Gastrocnemius medialis (tissue), 4 donors: ENCODE results near the gene GOLGA8T. TPM values are rescaled to one million over a fixed set of nuclear protein-coding genes. Genes with fewer than 3 reads are reported as not detected.
"Not testable (repeated sequence)": the region's sequence is repeated elsewhere in the genome, so short reads cannot be mapped to it uniquely, and the experiment has no call there.

Experiments used
- ATAC-seq, 2 donors: fragments of 150-250 bp; one replicate each; pipeline ENCODE4 v1.9.1; 2016
- DNase-seq, 2 donors: peaks; one replicate each; pipeline ENCODE4 v3.0.0-alpha.2; 2019
- H3K27ac ChIP-seq, 4 donors: fragments of 200-600 bp; sonication (generic); 1 replicate in 1 of 4; 2 replicates in 3 of 4; pipeline ENCODE4 v1.5.1; 2016 to 2018; ENCODE audit warnings: mild to moderate bottlenecking in 2 of 4, moderate library complexity in 1 of 4
- H3K27me3 ChIP-seq, 3 donors: fragments of 200-600 bp; sonication (generic) in 2 of 3; 1 replicate in 1 of 3; 2 replicates in 2 of 3; pipeline versions ENCODE4 v1.5.1 to v1.6.0; 2016 to 2019; ENCODE audit warnings: mild to moderate bottlenecking in 1 of 3, moderate library complexity in 1 of 3
- H3K36me3 ChIP-seq, 2 donors: fragments of 200-600 bp; sonication (generic) in 1 of 2; one replicate each; pipeline ENCODE4 v1.5.1; 2017 to 2018
- H3K4me1 ChIP-seq, 2 donors: fragments of 200-600 bp; sonication (generic) in 1 of 2; one replicate each; pipeline ENCODE4 v1.5.1; 2016 to 2017; ENCODE audit warnings: mild to moderate bottlenecking in 2 of 2
- H3K4me3 ChIP-seq, 4 donors: fragments of 200-600 bp; sonication (generic) in 3 of 4; 1 replicate in 1 of 4; 2 replicates in 3 of 4; pipeline ENCODE4 v1.5.1; 2016 to 2019; ENCODE audit warnings: mild to moderate bottlenecking in 2 of 4
- H3K9me3 ChIP-seq, 3 donors: fragments of 200-600 bp; sonication (generic) in 2 of 3; 1 replicate in 1 of 3; 2 replicates in 2 of 3; pipeline ENCODE4 v1.5.1; 2016 to 2019
- in situ Hi-C, 4 donors: fragments of 200-750 bp; cut with MboI; loops; one replicate each; pipeline versions ENCODE4 v1.15.0 to v1.8.0; 2017; ENCODE audit warnings: low sequenced_read_pairs in 4 of 4
- intact Hi-C: fragments of 100-400 bp; cut with DNase I; formaldehyde crosslinking; loops from one replicate; pipeline ENCODE4 v1.15.1; 2023; ENCODE audit warnings: low total_unique reads
- total RNA-seq, 4 donors: library from RNA; depleted of rRNA; stranded (reverse); fragments of >200 nt; gene quantifications; one replicate each; pipeline versions ENCODE4 v1.1.0 to v1.2.3, GENCODE V29; 2016
- TF ChIP-seq, protein P1 (sequence below), 5 experiments: fragments of 450-650 bp in 3 of 5; fragments of 200-600 bp in 2 of 5; sonication (generic) in 2 of 5; IDR thresholded peaks in 4 of 5; conservative IDR thresholded peaks in 1 of 5; 1 replicate in 4 of 5; 2 replicates in 1 of 5; pipeline ENCODE4 v1.5.1; 2016 to 2019; ENCODE audit warnings: antibody characterized with exemption in 5 of 5, mild to moderate bottlenecking in 3 of 5, moderate library complexity in 3 of 5

Gene GOLGA8T
- total RNA-seq, 4 donors from 2014 or later = not detected

DNA sequence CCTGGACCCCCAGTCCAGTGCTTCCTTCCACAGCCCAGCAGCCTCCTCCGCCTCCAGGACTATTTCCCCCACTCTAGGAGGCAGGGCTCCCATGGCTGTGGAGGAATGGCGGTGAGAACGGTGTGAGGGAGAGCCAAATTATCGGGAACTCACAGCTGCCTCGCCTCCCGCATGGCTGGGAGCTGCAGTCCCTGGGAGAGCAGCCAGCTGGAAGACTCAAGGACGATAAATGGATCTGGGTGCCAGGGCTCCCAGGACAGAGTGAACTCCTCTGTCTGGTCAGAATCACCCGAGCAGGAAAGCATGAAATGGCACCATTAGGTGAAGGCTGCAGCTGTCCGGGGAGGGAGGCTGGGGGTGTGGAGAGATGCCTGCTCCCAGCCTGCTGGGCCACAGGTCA lies 32.6 kb downstream of the GOLGA8T start:
- H3K36me3 ChIP-seq, H3K27ac ChIP-seq, H3K9me3 ChIP-seq, H3K27me3 ChIP-seq, in situ Hi-C loops, H3K4me1 ChIP-seq, DNase-seq, H3K4me3 ChIP-seq, intact Hi-C loops: not testable (repeated sequence)
- peak in 1 of 2 donors; percentile 72 for ATAC-seq

DNA sequence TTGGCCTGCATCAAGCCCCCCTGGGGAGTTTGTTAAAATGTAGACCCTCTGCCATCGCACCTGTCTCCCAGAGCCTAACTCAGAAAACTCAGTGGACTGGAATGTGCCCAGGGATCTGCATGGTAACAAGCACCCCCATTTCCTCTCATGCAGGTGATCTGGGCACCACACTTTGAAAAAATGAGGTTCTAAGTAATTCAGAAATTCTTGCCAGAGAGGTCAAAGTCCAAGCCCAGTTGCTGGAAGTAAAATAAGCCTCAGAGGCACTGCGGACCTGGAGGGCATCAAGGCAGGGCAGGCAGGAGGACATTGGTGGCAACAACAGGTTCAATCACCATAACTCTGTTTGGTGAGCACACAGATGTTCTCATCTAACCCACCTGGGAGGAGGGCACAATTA lies 33.0 kb downstream of the GOLGA8T start:
- DNase-seq, H3K27me3 ChIP-seq, H3K27ac ChIP-seq, H3K9me3 ChIP-seq, intact Hi-C loops, H3K4me1 ChIP-seq, in situ Hi-C loops, H3K36me3 ChIP-seq, H3K4me3 ChIP-seq, ATAC-seq: not testable (repeated sequence)

DNA sequence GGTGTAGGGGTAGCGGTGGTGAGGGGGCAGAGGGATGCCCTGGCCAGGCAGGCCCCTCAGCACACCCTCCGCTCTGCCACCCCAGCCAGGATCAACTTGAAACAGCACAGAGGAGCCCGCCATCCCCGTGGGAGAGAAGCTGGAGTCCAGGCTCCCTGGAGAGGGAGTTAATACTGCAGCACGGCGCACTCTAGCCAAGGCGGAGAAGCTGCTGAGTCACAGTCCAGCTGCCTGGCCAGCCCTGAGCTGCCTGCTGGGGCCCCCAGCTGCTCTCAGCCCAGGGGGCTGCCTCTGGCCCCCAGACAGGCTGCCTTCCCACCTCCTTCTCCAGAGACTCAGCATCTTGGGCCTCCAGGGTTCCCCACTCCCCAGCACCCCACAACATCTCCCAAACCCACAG lies 36.6 kb downstream of the GOLGA8T start:
- intact Hi-C loops, H3K4me1 ChIP-seq, H3K4me3 ChIP-seq, H3K27me3 ChIP-seq, H3K36me3 ChIP-seq, DNase-seq, ATAC-seq, H3K9me3 ChIP-seq, H3K27ac ChIP-seq, in situ Hi-C loops: not testable (repeated sequence)

DNA sequence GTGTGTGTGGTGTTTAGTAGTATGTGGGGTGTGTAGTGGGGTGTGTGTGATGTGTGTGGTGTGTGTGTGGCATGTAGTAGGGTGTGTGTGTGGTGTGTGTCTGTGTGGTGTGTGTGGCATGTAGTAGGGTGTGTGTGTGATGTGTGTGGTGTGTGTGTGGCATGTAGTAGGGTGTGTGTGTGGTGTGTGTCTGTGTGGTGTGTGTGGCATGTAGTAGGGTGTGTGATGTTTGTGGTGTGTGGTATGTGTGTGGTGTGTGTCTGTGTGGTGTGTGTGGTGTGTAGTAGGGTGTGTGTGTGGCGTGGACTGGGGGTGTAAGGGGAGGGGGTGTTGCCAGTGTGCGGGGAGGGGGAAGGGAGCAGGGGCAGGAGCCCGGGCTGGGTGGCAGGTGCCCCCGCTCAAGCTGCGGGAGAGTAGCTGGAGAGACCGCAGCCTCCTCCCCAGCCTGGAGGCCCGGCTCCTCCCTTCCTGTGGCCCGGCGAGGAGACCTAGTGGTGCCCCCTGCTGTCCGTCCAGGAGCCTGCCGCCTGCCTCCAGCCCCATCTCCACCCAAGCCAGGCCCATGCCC lies 38.3 kb downstream of the GOLGA8T start:
- ATAC-seq, H3K27me3 ChIP-seq, intact Hi-C loops, H3K4me3 ChIP-seq, H3K9me3 ChIP-seq, H3K4me1 ChIP-seq, in situ Hi-C loops, H3K27ac ChIP-seq, H3K36me3 ChIP-seq: not testable (repeated sequence)
- TF ChIP-seq, protein P1, sequence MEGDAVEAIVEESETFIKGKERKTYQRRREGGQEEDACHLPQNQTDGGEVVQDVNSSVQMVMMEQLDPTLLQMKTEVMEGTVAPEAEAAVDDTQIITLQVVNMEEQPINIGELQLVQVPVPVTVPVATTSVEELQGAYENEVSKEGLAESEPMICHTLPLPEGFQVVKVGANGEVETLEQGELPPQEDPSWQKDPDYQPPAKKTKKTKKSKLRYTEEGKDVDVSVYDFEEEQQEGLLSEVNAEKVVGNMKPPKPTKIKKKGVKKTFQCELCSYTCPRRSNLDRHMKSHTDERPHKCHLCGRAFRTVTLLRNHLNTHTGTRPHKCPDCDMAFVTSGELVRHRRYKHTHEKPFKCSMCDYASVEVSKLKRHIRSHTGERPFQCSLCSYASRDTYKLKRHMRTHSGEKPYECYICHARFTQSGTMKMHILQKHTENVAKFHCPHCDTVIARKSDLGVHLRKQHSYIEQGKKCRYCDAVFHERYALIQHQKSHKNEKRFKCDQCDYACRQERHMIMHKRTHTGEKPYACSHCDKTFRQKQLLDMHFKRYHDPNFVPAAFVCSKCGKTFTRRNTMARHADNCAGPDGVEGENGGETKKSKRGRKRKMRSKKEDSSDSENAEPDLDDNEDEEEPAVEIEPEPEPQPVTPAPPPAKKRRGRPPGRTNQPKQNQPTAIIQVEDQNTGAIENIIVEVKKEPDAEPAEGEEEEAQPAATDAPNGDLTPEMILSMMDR (IDR thresholded peaks at IDR 0.05 in 4 of 5, conservative IDR thresholded peaks at IDR 0.05 in 1 of 5) = peak in 1 of 5 experiments; percentile 16
- DNase-seq = peak in 1 of 2 donors; percentile 6

DNA sequence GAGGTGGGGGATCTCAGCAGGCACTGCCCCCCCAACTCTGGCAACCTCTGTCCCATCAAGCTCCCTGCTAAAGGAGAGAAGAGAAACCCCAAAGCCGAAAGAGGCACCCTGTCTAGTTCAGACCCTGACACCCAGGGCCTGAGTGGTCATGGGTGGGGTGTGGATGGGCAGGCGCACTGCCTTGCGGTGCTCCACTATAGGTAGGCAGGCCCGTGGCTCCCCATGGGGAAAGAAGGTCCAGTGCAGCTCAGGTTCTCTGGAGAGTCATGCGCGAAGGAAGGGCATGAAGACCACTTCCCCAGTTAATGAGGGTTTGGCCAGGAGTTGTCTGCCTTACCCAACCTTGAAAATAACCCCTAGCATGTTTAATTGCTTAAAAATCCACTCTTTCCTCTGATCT lies 40.4 kb downstream of the GOLGA8T start:
- in situ Hi-C loops, H3K27ac ChIP-seq, DNase-seq, ATAC-seq, H3K27me3 ChIP-seq, H3K4me3 ChIP-seq, H3K36me3 ChIP-seq, intact Hi-C loops, H3K9me3 ChIP-seq, H3K4me1 ChIP-seq: not testable (repeated sequence)

DNA sequence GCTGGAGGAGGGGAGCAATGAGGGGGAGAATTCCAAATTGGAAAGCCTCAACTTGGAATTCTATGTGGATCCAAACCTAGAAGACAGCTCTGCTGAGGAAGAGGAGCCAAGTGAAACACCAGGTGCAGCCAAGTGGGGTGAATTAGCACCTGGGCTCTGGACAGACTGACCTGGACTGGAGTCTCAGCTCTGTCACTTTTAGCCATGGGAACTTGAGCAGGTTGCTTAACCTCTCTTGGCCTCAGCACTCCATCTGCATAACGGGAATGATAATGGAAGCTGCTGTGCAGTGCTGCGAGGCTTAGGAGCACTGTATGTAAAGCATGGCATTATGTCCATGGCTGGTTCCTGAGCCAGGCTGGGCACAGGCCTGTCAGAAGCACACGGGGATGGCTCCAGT lies 41.8 kb downstream of the GOLGA8T start:
- ATAC-seq, H3K36me3 ChIP-seq, H3K4me1 ChIP-seq, intact Hi-C loops, H3K9me3 ChIP-seq, H3K4me3 ChIP-seq, H3K27ac ChIP-seq, H3K27me3 ChIP-seq, DNase-seq, in situ Hi-C loops: not testable (repeated sequence)

DNA sequence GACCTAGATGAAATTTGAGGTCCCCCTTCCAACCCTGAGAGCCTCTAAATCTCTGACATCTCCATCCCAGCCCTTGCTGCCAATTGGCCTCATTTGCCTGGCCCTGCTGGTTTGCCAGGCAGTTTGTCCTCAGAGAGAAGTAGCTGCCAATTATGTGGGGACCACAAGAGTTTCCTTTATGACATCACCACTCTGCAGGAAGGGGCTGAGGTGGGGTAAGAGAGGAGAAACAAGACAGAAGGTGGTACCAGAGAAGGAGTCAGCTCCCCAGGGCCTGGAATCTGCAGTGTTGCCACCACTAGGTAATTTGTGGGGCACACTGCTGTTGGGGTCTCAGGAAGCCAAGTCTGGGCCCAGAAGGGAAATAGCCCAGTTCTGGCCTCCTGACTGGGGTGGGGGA lies 45.0 kb downstream of the GOLGA8T start:
- H3K27me3 ChIP-seq, DNase-seq, ATAC-seq, intact Hi-C loops, H3K4me1 ChIP-seq, H3K27ac ChIP-seq, in situ Hi-C loops, H3K36me3 ChIP-seq, H3K9me3 ChIP-seq, H3K4me3 ChIP-seq: not testable (repeated sequence)

DNA sequence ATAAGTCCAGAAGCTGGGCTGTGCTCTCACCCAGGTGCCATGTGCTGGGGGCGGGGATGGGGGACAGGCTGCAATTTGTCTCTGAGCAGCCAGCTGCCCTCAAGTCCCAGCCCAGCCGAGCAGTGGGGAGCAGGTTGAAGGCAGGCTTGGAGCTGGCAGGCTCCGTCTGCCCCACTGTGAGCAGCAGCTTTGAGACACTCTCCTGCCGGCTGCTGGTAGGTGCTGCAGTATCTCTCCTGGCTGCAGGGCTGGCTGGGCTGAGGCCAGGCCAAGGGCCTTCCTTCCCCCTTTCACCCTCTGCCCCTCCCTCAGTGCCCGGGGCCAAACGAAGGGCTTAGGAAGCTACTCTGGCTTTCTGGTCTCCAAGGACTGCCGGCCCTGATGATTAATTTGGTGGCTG lies 50.6 kb downstream of the GOLGA8T start:
- ATAC-seq, DNase-seq, H3K4me1 ChIP-seq, H3K27me3 ChIP-seq, H3K4me3 ChIP-seq, H3K9me3 ChIP-seq, H3K36me3 ChIP-seq, in situ Hi-C loops, H3K27ac ChIP-seq, intact Hi-C loops: not testable (repeated sequence)

DNA sequence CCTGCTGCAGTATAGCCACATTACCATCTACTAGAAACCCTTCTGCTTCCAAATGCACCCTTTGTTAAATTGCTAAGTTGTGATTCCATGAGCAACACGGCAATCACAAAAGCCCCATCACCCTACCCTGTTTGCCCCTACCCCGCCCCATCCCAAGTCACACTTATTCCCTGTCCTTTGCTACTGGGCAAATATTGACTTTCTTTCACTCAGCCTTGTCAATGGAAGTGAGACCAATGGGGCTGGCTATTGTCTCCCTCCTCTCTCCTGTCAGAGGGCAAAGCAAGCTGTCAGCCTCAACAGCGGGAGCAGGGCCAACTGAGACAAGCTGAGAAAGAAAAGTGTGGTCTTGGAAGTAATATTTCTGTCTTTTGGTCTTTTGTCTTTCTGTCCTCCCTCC lies 52.6 kb downstream of the GOLGA8T start:
- H3K27ac ChIP-seq, intact Hi-C loops, H3K4me1 ChIP-seq, in situ Hi-C loops, ATAC-seq, DNase-seq, H3K4me3 ChIP-seq, H3K9me3 ChIP-seq, H3K36me3 ChIP-seq, H3K27me3 ChIP-seq: not testable (repeated sequence)

DNA sequence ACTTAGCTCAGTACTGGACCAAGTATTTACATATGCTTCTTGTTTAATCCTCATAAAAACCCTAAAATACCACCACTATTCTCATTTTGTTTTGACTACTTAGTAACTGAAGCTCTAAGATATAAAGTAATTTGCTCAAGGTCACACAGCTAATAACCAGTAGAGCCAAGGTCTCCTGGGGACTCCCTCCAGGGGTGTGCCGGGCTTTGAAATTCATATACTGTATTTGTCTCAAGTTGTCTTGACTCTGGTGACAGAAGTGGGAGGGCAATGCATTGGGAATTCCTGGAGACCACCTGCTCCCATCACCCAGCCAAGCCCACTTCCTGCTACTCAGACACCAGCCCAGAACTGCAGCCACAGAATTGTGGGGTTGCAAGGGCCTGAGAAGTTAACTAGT lies 54.9 kb downstream of the GOLGA8T start:
- H3K9me3 ChIP-seq, ATAC-seq, DNase-seq, H3K27me3 ChIP-seq, H3K4me3 ChIP-seq, intact Hi-C loops, H3K27ac ChIP-seq, H3K4me1 ChIP-seq, in situ Hi-C loops, H3K36me3 ChIP-seq: not testable (repeated sequence)

DNA sequence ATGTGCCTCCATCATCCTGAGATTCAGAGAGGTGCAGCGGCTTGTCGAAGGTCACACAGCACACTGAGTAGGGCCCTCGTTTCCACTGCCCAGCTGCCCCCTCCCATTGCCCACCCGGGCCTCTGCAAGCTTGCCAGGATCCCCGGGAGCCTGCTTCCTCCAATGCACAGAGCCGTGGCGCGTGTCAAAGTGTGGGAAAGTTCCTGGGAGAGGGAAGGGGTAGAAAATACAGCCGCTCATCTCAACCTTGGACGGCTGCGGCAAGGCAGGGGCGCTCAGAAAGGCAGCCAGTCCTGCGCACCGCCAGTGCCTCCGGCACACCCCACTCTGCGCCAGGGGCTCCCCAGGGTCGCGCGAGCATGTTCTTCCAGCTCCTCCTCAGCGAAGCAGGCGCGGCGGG lies 56.3 kb downstream of the GOLGA8T start:
- DNase-seq, intact Hi-C loops, H3K27me3 ChIP-seq, H3K36me3 ChIP-seq, H3K9me3 ChIP-seq, H3K4me1 ChIP-seq, H3K27ac ChIP-seq, H3K4me3 ChIP-seq, ATAC-seq, in situ Hi-C loops: not testable (repeated sequence)
